HG03520 (cell line): Measurements from ENCODE around the gene LAGE3.

ENCODE experiments used
- ATAC-seq: cut with Tn5 transposase; IDR thresholded peaks from one replicate; pipeline ENCODE4 v1.9.1; 2021; ENCODE audit warnings: mild to moderate bottlenecking, moderate library complexity; ENCODE audit not compliant: unreplicated experiment

Gene LAGE3

DNA sequence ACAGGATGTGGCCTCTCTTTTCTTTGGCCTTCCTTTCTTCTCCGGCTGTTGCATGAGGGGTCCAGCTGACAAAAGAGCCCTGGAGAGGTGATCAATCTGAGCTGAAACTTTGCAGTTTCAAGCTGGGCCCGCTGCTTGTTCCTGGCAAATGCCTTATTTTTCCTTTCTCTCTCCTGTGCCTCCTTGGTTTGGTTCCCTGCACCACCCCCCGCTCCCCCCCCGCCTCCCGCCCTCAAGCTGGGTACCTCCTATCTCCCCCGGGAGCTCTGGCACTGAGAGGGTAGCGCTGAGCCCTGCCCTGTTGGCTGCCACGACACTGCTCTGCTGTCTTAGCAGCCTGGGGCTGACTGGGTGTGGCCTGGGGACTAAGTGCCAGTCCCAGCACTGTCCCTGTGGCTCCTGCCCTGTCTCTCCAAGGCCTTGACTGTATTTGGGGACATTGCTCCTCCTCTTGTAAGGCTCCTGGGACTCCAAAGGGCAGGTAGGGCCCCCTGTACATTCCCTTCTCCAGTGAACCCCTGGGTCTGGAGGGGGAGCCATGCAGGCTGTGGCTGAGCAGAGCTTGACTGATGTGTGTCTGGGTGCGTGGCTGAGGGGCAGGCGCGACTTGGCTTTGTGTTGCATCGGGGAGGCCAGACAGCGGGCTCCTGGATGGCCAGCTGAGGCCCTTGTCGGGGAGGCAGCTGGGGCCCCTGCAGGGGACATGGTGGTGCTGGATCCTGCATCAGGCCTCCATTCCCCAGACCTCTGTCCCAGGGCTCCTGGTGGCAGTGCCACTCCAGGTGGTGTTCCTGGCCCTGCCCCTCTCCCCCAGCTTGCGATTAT lies 19.9 kb downstream of the LAGE3 start:
- no peak for ATAC-seq

DNA sequence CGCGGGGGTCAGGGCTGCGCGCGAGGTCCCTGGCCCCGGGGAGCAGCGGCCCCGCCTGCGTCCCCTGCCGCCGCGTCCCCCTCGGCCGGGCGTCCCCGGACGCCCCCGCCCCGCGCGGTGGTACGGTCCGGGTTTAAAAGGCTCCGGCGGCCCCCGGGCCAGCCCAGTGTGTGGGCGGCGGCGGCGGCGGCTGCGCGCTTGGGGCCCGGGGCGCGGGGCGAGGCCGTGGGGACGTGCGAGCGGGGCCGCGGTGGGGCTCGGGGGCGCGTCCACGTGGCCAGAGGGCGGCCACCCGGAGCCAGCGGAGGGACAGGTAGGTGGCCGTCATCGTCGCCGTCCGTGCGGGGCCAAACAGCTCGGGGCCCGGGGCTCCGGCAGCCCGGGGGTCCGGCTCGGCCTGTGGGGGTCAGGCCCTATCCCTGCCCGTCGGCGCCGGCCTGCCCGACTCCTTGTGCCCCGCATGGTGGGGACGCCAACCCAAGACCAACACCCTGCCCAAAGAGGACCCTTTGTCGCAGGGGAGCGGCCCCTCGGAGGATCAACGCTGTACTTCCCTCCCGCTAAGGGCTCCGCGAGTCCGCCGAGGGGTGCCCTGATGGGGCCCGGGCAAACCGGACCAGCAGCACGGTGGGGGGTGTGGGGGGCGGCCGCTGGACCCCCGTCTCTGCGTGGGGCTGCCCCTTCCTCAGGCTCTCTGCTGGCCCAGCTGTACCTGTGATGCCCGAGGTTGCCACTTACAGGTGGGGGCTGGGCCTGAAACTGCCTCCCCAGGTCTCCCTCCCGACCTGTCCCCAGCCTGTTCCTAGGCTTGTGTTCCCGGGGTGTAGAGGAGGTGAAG lies 20.7 kb downstream of the LAGE3 start, which contains the start of gene PLXNA3:
PLXNA3 (plus strand) TSS at position 166 of the 838 bp plus-strand sequence. CDS start 1,903 bp downstream, outside the sequence.
- ATAC-seq, result peak; percentile 37

DNA sequence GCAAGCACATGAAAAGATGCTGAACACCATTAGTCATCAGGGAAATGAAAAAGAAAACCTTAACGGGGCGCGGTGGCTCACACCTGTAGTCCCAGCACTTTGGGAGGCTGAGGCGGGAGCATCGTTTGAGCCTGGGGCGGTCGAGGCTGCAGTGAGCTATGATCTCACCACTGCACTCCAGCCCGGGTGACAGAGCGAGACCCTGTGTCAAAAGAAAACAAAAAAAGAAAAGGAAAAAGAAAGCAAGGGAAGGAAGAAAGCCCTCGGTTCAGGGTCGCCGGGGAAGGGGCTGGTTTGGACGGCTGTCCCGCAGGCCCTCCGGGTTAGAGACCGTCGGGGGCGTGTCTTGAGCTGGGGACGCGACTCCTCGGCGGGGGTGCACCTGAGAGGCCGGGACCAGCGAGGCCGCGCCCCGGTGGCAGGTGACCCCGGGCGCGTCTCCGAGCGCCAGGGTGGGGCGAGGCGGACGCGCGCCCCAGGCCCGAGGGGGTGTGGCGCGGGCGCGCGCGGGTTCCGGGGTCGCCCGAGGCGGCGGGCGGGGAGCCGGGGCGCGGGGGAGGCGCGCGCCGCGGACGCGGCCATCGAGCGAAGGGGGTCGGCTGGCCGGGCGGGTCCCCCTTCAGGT lies 21.5 kb downstream of the LAGE3 start:
- peak; percentile 57 for ATAC-seq

DNA sequence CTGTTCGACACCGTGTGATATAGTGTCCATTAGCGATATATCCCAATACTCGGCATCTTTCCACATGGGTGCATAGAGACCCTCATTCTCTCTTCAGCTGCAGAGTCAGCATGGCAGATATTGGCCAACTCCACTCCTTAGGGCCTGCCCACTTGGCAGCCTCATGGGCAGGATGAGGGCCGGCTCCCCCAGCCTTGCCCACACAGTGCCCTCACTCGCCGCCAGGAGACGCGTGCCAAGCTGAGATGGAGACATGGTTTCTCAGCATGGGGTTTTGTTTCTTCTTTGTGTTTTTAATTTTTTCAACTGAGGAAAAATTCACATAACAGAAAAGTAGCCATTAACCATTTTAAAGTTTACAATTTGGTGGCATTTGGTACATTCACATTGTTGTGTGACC lies 26.3 kb downstream of the LAGE3 start:
- ATAC-seq, result no peak

DNA sequence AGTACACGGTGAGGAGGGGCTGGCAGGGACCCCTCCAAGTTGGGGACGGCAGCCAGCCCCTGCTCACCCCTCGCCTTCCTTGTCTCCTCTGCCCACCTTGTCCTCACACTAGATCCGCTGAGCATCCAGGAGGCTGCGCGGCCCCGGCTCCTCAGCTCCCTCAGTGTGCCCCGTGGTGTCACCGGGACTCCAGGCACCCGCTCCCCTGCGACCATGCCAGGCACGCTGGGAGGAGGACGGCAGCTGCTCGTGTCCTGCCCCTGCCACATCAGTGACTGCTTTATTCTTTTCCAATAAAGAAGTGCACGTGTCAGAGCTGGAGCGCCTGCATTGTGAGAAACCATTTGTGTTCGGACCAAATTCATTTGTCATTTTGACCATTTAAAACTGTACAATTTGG lies 28.8 kb downstream of the LAGE3 start:
- no peak for ATAC-seq

DNA sequence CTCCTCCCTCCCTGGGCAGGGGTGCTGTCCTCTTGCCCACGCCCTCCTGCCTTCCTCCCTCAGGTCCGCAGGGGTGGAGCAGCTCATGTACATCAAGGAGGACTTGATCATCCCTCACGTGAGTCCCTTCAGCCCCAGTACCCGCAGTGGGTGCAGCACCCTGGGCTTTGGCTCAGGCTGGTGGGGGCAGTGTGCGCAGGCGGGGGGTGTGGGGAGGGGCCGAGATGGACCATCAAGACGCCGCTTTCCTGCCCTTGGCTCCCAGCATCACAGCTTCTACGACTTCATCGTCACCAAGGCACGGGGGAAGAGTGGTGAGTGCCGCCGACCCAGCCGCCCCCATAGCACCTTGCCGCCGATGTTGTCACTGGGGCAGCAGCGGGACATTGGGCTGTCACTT lies 29.5 kb downstream of the LAGE3 start:
- ATAC-seq, result no peak

DNA sequence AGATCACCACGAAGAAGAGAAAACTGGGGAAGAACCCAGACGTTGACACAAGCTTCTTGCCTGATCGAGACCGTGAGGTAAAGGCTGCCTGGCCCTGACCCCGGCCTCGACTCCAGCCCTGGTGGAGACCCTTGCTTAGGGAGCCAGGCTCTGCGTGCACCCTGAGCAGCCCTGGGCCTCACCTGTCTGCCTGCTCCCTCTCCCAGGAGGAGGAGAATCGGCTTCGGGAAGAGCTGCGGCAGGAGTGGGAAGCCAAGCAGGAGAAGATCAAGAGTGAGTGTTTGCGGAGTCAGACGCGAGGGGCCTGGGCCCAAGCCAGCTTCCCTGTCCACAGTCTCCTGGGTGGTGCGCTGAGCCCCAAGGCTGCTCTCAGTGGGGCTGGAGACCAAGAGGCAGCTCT lies 30.6 kb downstream of the LAGE3 start:
- ATAC-seq, result no peak

DNA sequence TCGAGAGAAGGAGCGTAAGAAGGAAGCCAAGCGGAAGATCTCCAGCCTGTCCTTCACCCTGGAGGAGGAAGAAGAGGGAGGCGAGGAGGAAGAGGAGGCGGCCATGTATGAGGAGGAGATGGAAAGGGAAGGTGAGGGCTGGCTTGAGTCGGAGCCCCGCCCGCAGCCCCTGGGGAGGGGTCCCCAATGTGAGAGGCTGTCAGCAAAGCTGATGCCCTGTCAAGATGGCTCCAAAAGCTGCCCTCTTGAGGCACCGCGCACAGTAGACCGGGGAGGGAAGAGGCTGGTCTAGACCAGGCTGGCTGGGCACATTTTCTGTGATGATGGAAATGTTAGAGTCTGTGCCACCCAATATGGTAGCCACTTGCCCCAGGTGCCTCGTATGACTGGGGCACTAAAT lies 32.7 kb downstream of the LAGE3 start:
- ATAC-seq, result no peak

DNA sequence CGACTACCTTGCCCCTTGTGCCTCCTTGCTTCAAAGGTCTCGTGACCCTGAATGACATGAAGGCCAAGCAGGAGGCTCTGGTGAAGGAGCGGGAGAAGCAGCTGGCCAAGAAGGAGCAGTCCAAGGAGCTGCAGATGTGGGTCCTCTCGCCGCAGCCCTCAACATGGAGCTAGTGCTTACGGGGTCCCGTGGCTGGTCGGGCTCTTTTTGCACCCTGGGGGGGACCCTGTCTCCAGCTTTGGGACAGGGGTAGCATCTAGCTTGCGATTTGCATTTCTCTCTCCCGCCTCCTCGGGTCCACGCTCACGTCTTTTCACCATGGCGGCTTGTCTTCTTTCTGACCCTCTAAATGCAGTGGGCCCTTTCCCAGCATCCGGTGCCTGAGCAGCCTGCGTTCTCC lies 33.3 kb downstream of the LAGE3 start:
- ATAC-seq, result no peak

DNA sequence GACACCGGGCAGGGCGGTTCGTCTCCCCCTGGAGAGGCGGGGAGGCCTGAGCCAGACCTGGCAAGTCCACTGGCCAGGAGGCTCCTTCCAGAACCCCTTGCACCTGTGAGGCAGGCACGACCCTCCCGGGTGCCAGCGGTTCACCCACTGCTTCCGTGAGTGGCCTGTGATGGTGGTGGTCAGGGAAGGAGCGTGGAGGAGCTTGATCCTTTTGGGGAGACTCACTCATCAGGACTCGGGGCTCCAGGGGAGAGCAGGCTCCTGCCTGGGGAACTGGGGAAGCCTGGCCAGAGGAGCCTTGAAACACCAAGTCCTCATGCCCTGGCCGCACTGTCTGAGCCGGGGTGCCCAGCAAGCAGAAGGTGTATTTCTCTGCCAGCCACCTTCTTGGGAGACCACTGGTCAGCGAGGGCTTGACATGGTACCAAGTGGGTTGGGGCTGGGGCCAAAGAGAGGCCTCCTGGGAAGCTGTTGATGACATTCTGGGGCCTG lies 34.3 kb downstream of the LAGE3 start:
- ATAC-seq, result no peak

DNA sequence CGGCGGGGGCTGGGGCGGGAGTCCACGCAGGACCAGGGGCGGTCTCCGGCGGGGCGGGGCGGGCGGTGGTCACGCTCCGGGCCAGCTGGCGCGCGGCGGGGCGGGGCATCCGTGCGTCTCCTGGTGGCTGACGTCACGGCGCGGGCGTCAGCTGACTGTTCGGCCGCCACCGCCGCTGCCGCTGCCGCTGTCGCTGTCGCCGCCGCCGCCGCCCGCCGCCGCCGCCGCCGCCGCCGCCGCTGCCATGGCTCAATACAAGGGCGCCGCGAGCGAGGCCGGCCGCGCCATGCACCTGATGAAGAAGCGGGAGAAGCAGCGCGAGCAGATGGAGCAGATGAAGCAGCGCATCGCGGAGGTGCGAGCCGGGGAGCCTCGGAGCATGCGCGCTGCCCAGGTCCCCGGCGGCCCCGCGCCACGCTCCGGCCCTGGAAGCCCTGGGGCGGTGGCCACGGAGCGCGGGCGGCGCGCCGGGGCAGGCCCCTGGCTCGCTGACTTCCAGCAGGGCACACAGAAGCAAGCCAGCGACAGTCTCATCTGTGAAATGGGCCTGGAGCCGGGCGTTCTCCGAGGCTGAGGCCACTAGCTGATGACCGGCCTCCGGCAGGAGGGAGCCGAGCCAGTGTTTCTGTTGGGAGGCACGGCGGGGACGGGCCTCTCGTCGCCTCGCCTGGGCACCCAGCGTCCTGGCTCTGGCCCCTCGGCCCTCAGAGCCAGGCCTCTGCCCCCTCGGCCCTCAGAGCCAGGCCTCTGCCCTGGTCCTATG lies 34.9 kb downstream of the LAGE3 start, which contains the start of gene FAM50A:
FAM50A (plus strand) TSS at position 150 of the 763 bp plus-strand sequence; CDS start at position 245, 95 bp downstream.
- peak; percentile 57 for ATAC-seq

DNA sequence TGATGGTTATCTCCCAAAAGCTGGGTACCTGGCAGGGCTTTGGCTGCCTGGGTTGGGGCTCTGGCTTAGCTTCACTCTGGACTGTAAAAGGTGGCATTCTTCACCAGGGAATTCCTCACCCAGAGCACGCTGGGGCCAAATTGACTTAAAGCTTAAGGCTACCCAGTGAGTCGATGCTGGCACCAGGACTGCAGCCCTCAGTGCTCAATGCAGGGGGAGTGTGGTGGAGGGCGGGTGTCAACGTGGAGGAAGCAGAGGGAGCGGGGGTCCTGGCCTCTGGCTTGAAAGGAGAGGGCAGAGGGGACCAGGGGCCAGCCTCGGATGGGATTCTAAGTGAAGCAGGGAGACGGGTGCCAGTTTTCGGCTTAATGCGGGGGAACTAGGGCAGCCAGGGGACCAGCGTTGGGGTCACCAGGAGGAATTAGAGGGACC lies 35.6 kb downstream of the LAGE3 start:
- ATAC-seq, result no peak

DNA sequence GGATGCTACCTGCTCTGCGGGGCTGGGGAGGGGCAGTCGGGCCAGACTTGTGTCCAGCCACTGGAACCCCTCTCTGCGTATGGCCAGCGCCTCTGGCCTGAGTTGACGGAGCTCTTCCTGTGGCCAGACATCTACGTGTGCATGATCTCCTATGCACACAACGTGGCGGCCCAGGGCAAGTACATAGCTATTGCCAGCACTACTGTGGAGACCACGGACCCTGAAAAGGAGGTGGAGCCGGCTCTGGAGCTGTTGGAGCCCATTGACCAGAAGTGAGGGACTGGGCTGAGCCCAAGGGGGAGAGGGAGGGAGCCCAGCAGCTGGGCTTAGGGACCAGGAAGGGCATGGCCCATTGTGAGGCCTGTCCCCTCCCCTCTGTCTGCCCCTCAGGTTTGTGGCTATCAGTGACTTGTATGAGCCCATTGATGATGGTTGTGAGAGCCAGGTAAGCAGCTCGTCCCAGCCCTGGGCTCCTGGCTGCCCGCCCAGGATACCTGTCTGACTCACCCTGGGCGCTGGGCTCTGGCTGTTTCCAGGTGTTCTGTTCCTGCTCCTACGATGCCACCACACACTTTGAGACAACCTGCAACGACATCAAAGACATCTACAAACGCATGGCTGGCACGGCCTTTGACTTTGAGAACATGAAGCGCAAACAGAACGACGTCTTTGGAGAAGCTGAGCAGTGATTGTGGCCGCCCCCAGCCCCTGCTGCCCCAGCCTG lies 36.9 kb downstream of the LAGE3 start:
- ATAC-seq, result no peak

DNA sequence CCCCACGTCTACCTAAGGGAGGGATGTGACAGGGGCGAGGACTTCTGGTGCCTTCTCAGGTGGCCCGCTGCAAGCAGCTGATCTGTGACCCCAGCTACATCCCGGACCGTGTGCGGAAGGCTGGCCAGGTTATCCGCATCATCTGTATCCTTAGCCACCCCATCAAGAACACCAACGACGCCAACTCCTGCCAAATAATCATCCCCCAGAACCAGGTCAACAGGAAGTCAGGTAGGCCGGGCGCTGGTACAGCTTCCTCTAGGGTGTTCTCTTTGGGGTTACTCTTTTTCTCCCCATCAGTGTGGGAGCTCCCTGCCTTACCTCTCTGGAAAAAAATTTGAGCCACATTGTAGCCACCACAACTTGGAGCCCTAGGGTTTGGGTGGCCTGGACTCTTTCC lies 37.5 kb downstream of the LAGE3 start:
- ATAC-seq, result no peak

DNA sequence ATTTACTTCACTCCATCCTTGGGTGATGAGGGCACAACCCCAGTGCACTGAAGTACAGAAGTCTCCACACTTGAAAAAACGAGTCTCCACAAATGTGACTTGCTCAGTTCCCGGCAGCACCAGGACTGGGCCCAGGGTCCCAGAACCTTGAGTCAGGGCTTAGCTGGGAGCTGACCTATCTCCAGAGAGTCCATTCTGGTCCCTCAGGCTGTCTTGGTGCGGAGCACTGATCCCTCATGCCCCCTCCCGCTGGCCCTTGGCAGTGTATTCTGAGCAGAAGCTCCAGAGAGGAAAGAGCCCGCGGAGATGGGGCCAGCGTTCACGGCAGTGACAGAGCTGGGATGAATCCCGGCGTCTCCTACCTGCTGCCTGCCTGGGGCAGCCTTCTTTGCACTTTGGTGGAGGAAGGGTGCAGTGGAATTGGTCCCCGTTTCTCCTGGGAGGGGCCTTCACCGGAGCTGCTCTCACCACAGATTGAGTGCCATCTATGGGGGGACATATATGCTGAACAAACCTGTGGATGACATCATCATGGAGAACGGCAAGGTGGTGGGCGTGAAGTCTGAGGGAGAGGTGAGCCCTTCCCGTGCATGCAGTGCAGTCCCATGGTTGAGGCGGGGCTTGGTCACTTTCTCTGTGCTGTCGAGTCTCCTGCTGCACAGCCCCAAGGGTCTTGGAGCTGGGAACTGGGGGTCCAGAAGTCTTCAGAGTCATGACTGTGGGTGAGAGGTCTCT lies 38.3 kb downstream of the LAGE3 start:
- no peak for ATAC-seq

DNA sequence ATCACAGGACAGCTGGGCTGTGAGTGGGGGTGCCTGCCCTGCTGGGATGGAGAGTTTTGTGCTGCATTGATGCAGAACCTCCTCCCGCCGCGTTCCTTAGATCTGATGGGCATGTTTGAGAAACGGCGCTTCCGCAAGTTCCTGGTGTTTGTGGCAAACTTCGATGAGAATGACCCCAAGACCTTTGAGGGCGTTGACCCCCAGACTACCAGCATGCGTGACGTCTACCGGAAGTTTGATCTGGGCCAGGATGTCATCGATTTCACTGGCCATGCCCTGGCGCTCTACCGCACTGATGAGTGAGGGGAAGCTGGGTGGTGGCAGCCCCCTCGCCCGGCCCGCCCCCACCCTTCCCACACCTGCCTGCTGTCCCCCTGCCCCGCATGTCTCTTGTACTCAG lies 39.2 kb downstream of the LAGE3 start:
- ATAC-seq, result no peak

DNA sequence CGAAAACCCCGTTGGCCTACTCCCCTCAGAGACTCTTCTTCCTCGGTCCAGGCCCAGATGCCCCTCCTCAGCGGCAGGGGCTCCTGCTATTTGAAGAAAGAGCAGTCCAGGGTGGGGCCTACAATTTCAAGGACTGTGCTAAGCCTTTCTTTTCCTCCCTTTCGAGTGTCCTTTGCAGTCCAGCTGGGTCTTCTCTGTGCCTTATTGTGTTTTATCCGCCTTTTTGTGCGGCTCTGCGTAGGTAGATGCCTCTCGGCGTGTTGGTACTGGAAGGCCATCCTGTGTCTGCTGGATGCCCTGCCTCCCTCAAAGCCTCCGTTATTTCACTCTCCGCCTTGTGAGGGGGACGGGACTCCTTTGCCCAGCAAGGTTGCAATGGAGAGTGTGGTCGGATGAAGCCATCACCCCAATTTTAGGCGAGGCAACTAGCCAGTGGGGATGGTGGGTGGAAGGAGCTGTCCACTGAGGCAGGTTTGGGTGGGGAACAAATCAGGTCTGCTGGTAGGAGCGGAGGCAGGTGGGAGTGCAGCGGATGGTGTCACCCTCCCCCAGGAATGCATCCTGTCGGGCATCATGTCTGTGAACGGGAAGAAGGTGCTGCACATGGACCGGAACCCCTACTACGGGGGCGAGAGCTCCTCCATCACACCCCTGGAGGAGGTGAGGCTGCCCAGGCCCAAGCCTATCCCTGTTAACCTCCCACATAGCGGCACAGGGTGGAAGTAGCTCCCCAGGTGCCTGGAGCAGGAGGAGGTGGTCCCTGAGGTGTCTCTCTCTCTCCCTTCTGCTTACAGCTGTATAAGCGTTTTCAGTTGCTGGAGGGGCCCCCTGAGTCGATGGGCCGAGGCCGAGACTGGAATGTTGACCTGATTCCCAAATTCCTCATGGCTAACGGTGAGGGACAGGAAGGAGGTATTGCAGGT lies 40.8 kb downstream of the LAGE3 start:
- ATAC-seq, result no peak
